ENCODE measurements around the gene DEPDC5. TPM values are rescaled to one million over a fixed set of nuclear protein-coding genes. Genes with fewer than 3 reads are reported as not detected.
A peak's percentile ranks its signal among the peaks of the same experiment; 100 is the strongest.

Gene DEPDC5
- polyA plus RNA-seq, 4 donors = 15.4 to 18.8 (median 16.1) TPM

GRCh38 chr22:31943206-31943977 lies 189.6 kb downstream of the DEPDC5 start:
- no peak for DNase-seq (ENCODE audit: low read depth in 4 of 4, low spot score in 3 of 4)

DNA sequence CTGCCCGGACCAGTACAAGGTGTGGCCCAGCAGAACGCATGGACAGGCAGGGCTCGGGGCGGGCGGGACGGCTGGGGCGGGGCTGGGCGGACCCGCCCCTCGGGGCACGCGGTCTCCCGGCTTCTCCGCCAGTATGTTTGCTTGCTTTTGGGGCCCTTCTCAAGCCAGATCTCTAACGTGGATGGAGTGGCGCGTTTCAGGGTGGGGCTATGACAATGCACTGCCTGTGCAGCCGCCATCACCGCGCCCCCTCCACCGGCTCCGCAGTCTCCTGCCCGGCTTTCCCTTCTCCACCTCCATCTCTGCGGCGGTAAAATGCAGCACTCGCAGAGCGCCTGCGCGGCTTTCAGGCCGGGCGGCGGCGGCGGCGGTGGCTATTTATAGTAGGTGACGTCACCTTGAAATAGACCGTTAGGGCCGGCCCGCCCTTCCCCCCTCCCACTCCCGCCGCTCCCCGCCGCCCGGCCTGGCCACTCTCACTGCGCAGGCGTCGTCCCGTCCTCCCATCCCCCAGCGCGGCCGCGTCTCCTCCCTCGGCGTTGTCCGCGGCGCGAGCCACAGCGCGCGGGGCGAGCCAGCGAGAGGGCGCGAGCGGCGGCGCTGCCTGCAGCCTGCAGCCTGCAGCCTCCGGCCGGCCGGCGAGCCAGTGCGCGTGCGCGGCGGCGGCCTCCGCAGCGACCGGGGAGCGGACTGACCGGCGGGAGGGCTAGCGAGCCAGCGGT lies 190.3 kb downstream of the DEPDC5 start, which contains the start of gene YWHAH:
TSS of gene YWHAH (plus strand) at position 558 of the 722 bp plus-strand sequence. CDS start 199 bp downstream, outside the sequence.
- DNase-seq (ENCODE audit: low read depth in 4 of 4, low spot score in 3 of 4) = peak; percentile 88 to 93 (median 90)

DNA sequence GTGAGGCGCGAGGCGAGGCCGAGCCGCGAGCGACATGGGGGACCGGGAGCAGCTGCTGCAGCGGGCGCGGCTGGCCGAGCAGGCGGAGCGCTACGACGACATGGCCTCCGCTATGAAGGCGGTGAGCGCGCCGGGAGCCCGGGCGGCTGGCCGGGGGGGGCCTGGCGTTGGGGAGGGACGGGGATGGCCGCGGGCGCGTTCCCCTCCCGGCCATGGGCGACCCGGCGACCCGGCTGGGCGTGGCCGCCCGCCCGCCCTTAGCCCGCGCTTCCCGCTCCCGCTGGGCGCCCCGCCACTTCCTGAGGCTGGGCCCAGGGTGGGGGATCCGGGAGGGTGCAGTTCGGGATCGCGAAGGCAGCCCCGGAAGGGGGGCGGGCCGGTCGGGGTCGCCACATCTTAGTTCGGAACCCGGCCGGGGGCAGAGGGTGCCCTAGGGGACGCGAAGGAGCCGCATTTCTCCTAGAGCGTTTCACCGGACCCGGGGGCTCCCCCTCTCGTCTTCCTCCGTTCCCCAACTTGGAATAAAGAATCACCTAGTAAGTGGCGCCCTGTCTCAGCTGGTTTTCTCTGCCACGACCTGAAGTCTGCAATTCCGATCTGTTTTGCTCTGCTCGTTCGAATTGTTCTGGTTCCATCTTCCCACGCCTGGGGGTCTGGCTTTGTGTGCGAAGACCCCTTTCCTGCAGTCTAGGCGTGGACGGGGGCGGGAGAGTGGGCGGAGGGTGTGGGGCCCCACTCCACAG lies 191.1 kb downstream of the DEPDC5 start:
- no peak for DNase-seq (ENCODE audit: low read depth in 4 of 4, low spot score in 3 of 4)

DNA sequence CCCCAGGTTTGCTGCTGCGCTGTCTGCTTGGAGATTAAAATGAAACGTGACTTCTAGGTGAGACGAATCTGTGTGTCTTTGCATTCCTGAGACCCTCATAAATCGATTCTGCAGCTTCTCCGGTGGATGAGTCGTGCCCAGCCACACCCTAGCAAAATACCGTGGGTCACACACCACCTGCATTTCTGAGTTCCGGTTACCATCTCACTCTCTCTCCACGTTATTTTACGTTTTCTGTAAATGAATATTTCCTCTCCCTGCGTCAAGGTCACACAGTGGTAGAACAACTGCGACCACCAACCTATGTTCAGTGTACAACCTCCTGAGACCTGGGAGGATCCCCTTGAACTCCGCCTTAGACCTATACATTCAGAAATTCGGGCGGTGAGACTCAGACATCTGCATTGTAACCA lies 191.6 kb downstream of the DEPDC5 start:
- DNase-seq (ENCODE audit: low read depth in 4 of 4, low spot score in 3 of 4) = no peak

- DNase-seq (ENCODE audit: low read depth in 4 of 4, low spot score in 3 of 4) = no peak
These were observed 192.3 kb downstream of the DEPDC5 start for GRCh38 chr22:31945971-31946680.

GRCh38 chr22:31947296-31947695 lies 193.5 kb downstream of the DEPDC5 start:
- DNase-seq (ENCODE audit: low read depth in 4 of 4, low spot score in 3 of 4) = no peak

DNA sequence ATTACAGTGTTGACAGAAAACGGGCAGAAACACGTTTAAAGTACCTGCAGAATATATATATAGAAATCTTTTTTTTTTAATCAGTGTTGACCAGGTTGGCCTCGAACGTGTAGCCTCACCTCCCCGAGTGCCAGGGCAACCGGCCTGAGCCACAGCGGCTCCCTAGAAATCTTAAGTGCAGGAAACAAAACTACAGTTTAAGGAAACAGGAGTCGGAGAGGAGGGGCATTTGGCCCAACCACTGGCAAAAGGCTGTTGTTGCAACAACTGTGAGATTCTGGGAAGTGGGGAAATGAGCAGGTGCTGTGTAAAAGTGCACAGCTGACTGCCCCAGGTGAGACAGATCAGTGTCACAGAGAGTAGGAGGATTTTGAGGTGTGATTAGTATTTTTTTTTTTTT lies 194.2 kb downstream of the DEPDC5 start:
- DNase-seq (ENCODE audit: low read depth in 4 of 4, low spot score in 3 of 4) = no peak

DNA sequence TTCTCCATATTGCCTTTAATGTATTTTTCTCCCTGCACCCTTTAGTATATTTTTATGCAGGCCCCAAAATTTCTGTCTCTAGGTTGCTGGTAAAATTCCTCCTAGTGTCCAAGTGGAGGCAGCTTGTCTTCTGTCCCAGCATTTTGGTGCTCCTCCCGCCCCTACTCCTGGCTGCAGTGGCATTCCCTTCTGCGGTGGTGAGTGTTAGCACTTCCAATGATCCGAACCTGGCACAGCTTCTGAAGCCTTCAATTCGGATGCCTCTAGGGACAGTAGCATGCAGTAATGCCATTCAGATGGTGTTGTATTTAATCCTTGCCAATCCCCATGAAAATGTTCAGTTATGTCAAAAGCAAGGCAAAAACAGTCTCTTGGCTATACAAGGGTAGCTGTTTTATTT lies 196.4 kb downstream of the DEPDC5 start:
- DNase-seq (ENCODE audit: low read depth in 4 of 4, low spot score in 3 of 4) = no peak

GRCh38 chr22:31951194-31952093 lies 197.6 kb downstream of the DEPDC5 start:
- DNase-seq (ENCODE audit: low read depth in 4 of 4, low spot score in 3 of 4) = no peak

- DNase-seq (ENCODE audit: low read depth in 4 of 4, low spot score in 3 of 4) = no peak
These were observed 198.2 kb downstream of the DEPDC5 start for GRCh38 chr22:31952094-31952401.

- DNase-seq (ENCODE audit: low read depth in 4 of 4, low spot score in 3 of 4) = no peak
These were observed 198.7 kb downstream of the DEPDC5 start for GRCh38 chr22:31952472-31952871.

DNA sequence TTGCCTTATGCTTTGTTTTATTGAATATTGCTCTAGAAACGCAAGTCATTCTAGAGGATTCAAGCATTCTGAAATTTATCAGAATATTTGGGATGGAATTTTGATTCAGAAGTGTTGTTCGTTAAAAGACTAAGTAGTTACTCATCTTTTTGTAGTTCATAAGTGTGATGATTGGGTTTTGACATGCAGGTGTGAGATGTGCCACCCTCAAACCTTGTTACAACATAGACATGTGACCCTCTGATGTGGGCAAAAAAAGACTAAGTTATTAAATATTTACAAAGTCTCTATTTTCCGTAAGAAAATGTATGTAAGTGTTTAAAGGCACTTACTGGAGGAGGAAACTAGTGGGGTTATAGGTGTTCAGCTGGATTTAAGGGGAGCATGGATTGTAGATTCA lies 199.4 kb downstream of the DEPDC5 start:
- DNase-seq (ENCODE audit: low read depth in 4 of 4, low spot score in 3 of 4) = no peak

DNA sequence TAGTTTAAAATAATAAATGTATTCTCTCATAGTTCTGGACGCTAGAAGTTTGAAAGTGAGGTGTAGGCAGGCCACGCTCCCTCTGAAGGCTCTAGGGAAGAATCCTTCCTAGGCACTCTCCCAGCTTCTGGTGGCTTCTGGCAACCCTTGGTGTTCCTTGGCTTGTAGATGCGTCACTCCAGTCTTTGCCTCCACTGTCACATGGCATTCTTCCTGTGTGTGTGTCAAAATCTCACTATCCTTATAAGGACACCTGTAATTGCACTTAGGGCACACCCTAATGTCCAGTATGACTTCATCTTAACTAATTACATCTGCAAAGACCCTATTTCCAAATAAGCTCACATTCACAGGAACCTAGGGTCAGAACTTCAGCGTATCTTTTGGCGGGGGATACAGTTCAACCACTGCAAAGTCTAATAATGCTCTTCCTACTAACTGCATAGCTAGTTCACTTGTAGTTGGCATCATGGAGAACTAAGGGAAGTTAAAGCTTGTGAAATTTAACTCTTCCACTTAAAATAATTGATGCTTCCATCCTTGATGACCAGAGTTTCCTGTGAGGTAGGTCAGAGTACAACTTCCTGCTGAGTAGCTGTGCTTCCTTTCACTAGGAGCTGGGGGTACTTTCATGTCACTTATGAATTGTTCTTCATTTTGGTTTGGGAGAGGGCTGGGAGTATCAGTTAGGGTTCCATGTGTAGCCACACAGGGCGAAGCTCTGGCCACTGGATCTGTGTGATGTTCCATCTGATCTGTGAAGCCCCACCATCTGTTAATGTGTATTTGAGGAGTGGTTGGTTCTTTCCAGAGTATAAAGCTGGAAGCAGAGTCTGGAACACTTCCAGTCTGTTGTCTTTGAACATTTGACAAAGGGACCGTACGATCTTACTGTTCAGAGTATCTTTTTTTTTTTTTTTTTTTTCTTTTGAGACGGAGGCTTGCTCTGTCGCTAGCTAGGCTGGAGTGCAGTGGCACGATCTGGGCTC lies 201.0 kb downstream of the DEPDC5 start:
- DNase-seq (ENCODE audit: low read depth in 4 of 4, low spot score in 3 of 4) = no peak

GRCh38 chr22:31956360-31956759 lies 202.5 kb downstream of the DEPDC5 start:
- DNase-seq (ENCODE audit: low read depth in 4 of 4, low spot score in 3 of 4) = no peak

Measured in right renal pelvis (tissue), 4 donors.